ENCODE measurements around the gene ARIH2. TPM values are rescaled to one million over a fixed set of nuclear protein-coding genes. Genes with fewer than 3 reads are reported as not detected.

The ARIH2 gene
- total and polyA plus RNA-seq, 9 of the 15 experiments (the other 6 are each of a cell fraction or from before 2014, with no cell fraction given): 27.0 to 120 (median 108) TPM

DNA sequence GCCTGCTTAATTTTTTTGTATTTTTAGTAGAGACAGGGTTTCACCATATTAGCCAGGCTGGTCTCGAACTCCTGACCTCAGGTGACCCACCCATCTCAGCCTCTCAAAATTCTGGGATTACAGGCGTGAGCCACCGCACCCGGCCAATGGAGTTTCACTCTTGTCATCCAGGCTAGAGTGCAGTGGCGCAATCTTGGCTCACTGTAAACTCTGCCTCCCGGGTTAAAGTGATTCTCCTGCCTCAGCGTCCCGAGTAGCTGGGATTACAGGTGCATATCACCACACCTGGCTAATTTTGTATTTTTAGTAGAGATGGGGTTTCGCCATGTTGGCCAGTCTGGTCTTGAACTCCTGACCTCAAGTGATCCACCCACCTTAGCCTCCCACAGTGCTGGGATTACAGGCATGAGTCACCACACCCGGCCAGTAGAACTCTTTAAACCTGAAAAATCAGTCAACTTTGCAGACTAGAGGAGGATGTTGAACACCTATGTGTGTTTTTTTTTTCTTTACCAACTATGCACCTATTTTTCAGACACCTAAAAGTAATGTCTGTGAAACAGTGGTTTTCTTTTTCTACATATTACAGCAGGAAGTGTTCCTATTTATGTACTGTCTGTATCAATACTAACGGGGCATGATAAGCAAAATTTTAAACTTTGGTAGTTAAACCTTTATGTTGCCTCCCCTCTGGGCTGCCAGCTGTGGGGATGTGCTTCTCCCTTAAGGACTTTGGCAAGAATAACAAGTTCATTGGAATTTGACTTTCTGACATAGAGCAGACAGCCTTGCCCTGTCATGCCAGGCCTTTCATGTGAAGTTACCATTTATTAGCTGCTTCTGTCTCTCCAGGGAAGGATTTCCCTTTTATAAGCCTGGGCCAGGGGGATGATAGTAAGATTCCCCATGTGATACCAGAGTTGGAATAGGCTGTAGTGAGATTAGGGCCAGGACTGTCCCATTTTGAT is 8.1 kb downstream of the ARIH2 start (continued):
- TF ChIP-seq NR2C1 (IDR thresholded peaks at IDR 0.05) (0 out of 2 replicates have a peak, but pooled peaks have one; percentile 20), NR2C1 (tag; IDR thresholded peaks at IDR 0.05) (peak; percentile 36; the same call in 1 of the 2 replicates), TEAD4 (IDR thresholded peaks at IDR 0.05; ENCODE audit: low read length) (no peak), TEAD4 (CRISPR knock-in tag; IDR thresholded peaks at IDR 0.05; ENCODE audit: borderline replicate concordance) (no peak), ZNF24 (IDR thresholded peaks at IDR 0.05) (no peak), ZFP1 (CRISPR knock-in tag; IDR thresholded peaks at IDR 0.05) (no peak), ZNF197 (CRISPR knock-in tag; IDR thresholded peaks at IDR 0.05; ENCODE audit: low read depth) (no peak), ZNF140 (CRISPR knock-in tag; IDR thresholded peaks at IDR 0.05) (no peak), ELF1 (tag; IDR thresholded peaks at IDR 0.05) (no peak), SRSF3 (IDR thresholded peaks at IDR 0.05; ENCODE audit: insufficient read depth, low read length) (no peak), ZNF77 (CRISPR knock-in tag; IDR thresholded peaks at IDR 0.05) (no peak), NR3C1 (CRISPR knock-in tag; IDR thresholded peaks at IDR 0.05) (no peak), BDP1 (IDR thresholded peaks at IDR 0.05; ENCODE audit: insufficient read depth, insufficient read length) (no peak), ETV5 (CRISPR knock-in tag; IDR thresholded peaks at IDR 0.05; ENCODE audit: low read depth) (no peak), MAZ (CRISPR knock-in tag; conservative IDR thresholded peaks at IDR 0.05 in 1 of 2, IDR thresholded peaks at IDR 0.05 in 1 of 2) (no peak), MECOM (CRISPR knock-in tag; IDR thresholded peaks at IDR 0.05) (no peak), RBFOX2 (IDR thresholded peaks at IDR 0.05; ENCODE audit: low read depth, low read length) (no peak), ELF2 (CRISPR knock-in tag; IDR thresholded peaks at IDR 0.05) (no peak), U2AF2 (optimal IDR thresholded peaks at IDR 0.05; ENCODE audit: low read depth, low read length) (no peak), EGR1 (conservative IDR thresholded peaks at IDR 0.05) (peak; percentile 88)
- TF ChIP-seq, protein P1, sequence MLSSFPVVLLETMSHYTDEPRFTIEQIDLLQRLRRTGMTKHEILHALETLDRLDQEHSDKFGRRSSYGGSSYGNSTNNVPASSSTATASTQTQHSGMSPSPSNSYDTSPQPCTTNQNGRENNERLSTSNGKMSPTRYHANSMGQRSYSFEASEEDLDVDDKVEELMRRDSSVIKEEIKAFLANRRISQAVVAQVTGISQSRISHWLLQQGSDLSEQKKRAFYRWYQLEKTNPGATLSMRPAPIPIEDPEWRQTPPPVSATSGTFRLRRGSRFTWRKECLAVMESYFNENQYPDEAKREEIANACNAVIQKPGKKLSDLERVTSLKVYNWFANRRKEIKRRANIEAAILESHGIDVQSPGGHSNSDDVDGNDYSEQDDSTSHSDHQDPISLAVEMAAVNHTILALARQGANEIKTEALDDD (IDR thresholded peaks at IDR 0.05): no peak
- TF ChIP-seq, protein P2, sequence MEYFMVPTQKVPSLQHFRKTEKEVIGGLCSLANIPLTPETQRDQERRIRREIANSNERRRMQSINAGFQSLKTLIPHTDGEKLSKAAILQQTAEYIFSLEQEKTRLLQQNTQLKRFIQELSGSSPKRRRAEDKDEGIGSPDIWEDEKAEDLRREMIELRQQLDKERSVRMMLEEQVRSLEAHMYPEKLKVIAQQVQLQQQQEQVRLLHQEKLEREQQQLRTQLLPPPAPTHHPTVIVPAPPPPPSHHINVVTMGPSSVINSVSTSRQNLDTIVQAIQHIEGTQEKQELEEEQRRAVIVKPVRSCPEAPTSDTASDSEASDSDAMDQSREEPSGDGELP (CRISPR knock-in tag; IDR thresholded peaks at IDR 0.05; ENCODE audit: borderline replicate concordance): no peak
- TF ChIP-seq, protein P3, sequence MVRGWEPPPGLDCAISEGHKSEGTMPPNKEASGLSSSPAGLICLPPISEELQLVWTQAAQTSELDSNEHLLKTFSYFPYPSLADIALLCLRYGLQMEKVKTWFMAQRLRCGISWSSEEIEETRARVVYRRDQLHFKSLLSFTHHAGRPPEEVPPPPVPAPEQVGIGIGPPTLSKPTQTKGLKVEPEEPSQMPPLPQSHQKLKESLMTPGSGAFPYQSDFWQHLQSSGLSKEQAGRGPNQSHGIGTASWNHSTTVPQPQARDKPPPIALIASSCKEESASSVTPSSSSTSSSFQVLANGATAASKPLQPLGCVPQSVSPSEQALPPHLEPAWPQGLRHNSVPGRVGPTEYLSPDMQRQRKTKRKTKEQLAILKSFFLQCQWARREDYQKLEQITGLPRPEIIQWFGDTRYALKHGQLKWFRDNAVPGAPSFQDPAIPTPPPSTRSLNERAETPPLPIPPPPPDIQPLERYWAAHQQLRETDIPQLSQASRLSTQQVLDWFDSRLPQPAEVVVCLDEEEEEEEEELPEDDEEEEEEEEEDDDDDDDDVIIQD (CRISPR knock-in tag; IDR thresholded peaks at IDR 0.05): no peak
- TF ChIP-seq, protein P4, sequence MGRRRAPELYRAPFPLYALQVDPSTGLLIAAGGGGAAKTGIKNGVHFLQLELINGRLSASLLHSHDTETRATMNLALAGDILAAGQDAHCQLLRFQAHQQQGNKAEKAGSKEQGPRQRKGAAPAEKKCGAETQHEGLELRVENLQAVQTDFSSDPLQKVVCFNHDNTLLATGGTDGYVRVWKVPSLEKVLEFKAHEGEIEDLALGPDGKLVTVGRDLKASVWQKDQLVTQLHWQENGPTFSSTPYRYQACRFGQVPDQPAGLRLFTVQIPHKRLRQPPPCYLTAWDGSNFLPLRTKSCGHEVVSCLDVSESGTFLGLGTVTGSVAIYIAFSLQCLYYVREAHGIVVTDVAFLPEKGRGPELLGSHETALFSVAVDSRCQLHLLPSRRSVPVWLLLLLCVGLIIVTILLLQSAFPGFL (CRISPR knock-in tag; IDR thresholded peaks at IDR 0.05): no peak
- TF ChIP-seq, protein P5, sequence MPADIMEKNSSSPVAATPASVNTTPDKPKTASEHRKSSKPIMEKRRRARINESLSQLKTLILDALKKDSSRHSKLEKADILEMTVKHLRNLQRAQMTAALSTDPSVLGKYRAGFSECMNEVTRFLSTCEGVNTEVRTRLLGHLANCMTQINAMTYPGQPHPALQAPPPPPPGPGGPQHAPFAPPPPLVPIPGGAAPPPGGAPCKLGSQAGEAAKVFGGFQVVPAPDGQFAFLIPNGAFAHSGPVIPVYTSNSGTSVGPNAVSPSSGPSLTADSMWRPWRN (IDR thresholded peaks at IDR 0.05; ENCODE audit: low read depth): no peak
